ENCODE measurements around the gene DAPK2.

- TF ChIP-seq, protein P1, sequence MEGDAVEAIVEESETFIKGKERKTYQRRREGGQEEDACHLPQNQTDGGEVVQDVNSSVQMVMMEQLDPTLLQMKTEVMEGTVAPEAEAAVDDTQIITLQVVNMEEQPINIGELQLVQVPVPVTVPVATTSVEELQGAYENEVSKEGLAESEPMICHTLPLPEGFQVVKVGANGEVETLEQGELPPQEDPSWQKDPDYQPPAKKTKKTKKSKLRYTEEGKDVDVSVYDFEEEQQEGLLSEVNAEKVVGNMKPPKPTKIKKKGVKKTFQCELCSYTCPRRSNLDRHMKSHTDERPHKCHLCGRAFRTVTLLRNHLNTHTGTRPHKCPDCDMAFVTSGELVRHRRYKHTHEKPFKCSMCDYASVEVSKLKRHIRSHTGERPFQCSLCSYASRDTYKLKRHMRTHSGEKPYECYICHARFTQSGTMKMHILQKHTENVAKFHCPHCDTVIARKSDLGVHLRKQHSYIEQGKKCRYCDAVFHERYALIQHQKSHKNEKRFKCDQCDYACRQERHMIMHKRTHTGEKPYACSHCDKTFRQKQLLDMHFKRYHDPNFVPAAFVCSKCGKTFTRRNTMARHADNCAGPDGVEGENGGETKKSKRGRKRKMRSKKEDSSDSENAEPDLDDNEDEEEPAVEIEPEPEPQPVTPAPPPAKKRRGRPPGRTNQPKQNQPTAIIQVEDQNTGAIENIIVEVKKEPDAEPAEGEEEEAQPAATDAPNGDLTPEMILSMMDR (IDR thresholded peaks at IDR 0.05), result no peak
- TF ChIP-seq POLR2A (IDR thresholded peaks at IDR 0.05), result no peak
Measured at GRCh38 chr15:64004587-64004986, 41.7 kb downstream of the DAPK2 start.
